HG03039 (cell line): ENCODE data around the gene SERGEF.

ENCODE experiments used
- ATAC-seq: cut with Tn5 transposase; IDR thresholded peaks from one replicate; pipeline ENCODE4 v1.9.1; 2021; ENCODE audit warnings: mild to moderate bottlenecking, moderate library complexity; ENCODE audit not compliant: unreplicated experiment

The SERGEF gene

DNA sequence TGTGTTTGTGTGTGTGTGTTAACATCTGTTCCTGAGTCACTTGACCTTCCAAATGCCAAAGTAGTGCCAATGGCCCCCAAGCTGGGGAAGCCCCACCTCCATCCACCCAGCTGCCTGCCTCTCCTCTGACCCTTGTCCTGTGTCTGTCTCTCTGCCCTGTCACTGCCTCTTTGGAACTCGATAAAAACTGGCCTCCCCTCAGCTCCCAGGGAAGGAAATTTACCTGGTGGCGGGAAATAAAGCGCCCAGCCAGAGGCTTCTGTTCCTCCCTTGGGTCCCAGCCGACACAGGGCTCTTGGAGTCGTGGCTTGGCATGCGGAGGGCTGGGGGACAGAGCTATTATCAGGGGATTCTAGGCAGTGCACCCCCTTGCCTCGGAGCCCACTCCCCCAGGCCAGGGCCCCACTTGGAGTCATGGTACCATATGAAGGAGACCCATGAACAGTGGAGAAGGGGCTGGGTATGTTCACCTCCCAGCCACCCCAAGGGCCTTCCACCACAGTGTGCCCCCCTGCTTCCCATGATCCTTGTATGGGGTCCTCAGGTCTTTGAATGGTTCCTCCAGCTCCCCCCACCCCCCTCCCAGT lies 272.1 kb downstream of the SERGEF start:
- ATAC-seq: no peak

DNA sequence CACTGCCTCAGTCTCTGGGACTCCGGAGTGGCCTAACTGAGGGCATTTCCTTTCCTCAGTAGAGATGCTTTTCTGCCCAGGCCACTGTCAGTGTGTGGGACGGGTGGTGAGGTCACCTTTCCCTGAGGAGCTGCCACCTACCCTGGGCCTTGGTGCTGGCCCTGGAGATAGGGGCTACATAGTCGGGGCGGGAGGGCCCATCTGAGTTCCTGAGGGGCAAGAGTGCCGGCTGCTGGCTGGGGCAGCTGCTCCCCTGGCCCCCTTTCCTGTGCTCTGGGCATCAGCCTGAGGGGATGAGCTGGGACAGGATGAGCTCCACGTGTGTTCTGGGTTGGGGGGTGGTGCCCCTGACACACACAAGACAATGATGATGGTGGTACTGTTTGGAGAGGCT lies 272.9 kb downstream of the SERGEF start:
- no peak for ATAC-seq

DNA sequence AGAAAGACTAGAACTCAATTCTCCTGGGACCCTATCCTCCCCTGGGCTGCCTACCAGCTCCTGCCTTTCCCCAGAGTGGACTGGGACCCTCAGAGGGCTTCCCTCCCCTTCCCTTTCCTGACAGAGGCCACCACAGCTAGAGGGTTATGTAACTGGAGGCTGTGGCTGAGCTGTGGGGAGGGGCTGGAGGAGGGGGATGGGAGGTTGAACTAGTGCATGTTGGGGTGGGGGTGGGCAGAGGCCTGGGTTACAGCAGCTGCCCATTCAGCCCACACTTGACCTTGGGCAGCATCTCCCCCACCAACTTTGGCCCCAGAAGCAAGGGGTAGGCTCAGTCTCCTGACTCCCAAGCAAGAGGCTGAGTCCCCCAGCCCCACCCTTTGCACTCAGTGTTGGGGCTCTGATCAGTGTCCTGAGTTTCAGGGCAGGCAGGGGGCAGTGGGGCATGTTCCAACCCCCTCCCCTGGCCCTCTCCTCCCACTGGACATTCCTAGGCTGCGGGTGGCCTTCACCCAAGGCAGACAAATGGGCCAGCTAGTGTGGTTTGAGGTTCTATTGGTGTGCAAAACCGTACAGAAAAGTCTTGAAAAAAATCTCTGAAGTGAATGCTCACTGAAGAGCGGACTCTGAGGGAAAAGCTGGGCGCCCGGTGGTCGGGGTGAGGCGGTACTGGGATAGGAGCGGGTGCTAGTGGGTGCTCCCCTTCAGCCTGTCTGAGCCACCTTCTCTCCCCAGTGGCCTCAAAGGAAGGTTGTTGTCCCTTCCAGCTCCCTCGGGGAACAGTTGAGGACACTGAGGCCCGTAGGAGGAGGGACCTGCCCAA lies 274.5 kb downstream of the SERGEF start:
- no peak for ATAC-seq
